ENCODE measurements around the gene LMO2. TPM values are rescaled to one million over a fixed set of nuclear protein-coding genes. Genes with fewer than 3 reads are reported as not detected.
"Not testable (repeated sequence)": the region's sequence is repeated elsewhere in the genome, so short reads cannot be mapped to it uniquely, and the experiment has no call there.

LMO2 gene
- total RNA-seq, 2 experiments from 2014 or later = not detected

DNA sequence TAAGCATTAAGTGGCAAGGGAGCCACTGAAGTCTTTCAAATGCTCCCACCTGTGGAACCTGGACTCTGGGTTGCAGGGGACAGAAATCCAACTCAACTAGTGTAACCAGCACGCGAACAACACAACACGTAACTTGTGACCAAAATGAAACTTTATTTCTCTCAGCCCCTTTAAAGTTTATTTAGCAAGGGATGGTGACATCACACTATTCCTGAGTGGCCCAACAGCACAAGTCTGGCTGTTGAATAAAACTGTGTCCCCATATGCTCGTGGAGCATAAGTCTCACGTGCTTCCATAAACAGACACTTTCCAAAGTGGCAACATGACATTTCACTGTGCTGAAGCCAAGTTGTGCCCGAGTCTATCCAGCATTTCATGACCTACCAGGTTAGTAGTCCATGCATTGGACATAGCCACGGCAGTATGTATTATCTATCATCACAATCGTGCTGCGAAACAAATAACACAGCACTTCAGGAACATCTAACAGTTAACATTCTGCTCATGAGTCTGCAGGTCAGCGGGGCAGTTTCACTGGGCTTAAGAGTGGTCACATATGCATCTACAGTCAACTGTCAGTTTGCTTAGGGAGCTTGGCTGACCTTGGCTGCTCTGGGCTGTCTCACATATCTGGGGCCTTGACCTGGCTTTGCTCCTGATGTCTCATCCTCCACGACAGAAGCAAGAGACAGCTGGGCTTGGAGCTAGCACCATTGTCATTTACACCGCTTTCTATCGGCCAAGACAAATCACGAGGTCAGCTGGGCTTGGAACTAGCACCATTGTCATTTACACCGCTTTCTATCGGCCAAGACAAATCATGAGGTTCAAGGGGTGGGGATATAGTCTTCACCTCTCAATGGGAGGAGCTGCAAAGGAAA lies 35.0 kb upstream of the LMO2 start:
- Mint-ChIP-seq H3K9me3 (peaks cover 6% of the 10 kb centered on the region), H3K27ac (no peak overlapping the region), H3K27me3 (peaks cover 18% of the 10 kb centered on the region), H3K36me3 (ENCODE audit: low read depth) (no peaks in the 10 kb centered on the region), H3K4me3 (no peak overlapping the region), H3K4me1 (no peaks in the 10 kb centered on the region)
- CTCF ChIA-PET = no interaction called here
- no peak for DNase-seq
- POLR2A ChIA-PET = no interaction called here

- H3K36me3 Mint-ChIP-seq (ENCODE audit: low read depth) = no peaks in the 10 kb centered on the region
- CTCF ChIA-PET = interaction anchor here (0.8 to 1.3 kb wide), 2 partner anchors 9 to 20 kb away, joined by 3 to 6 read pairs; no protein-coding TSS in a partner anchor
- POLR2A ChIA-PET = no interaction called here
- no peaks in the 10 kb centered on the region for H3K9me3 Mint-ChIP-seq
- no peak for DNase-seq
- H3K27me3 Mint-ChIP-seq = peaks cover 21% of the 10 kb centered on the region
- no peak overlapping the region for H3K4me3 Mint-ChIP-seq
- no peaks in the 10 kb centered on the region for H3K4me1 Mint-ChIP-seq
- no peak overlapping the region for H3K27ac Mint-ChIP-seq
Measured at GRCh38 chr11:33924341-33924740, 32.5 kb upstream of the LMO2 start.

DNA sequence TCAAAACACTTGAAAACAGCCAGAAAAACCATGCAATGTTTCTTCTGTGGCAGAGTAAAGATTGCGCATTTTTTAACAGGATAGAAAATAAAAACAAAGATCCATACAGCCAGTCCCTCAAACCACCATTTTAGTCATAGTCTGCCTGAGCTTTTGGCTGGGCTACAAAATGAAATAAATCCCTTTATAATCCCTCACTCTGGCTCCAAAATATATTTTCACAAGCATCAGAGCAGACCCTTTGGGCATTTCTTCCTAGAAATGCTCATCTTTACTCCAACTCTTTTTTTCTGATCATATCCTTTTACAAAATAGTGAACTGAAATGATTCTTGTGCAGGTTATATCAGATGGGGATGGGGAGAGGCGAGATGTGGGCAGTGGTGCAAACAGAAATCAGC lies 31.8 kb upstream of the LMO2 start:
- H3K36me3 Mint-ChIP-seq (ENCODE audit: low read depth) = no peaks in the 10 kb centered on the region
- no peaks in the 10 kb centered on the region for H3K4me1 Mint-ChIP-seq
- H3K4me3 Mint-ChIP-seq = no peak overlapping the region
- no peaks in the 10 kb centered on the region for H3K9me3 Mint-ChIP-seq
- peaks cover 21% of the 10 kb centered on the region for H3K27me3 Mint-ChIP-seq
- ChIA-PET POLR2A (no interaction called here), CTCF (interaction anchor here (0.9 to 1.3 kb wide), 2 partner anchors 20 to 74 kb away, joined by 3 to 6 read pairs; no protein-coding TSS in a partner anchor)
- DNase-seq = no peak
- H3K27ac Mint-ChIP-seq = no peak overlapping the region

GRCh38 chr11:33920838-33921613 lies 29.1 kb upstream of the LMO2 start:
- Mint-ChIP-seq H3K27ac (no peak overlapping the region), H3K4me3 (no peak overlapping the region), H3K27me3 (peaks cover 26% of the 10 kb centered on the region), H3K4me1 (no peaks in the 10 kb centered on the region), H3K36me3 (ENCODE audit: low read depth) (no peaks in the 10 kb centered on the region), H3K9me3 (no peaks in the 10 kb centered on the region)
- no peak for DNase-seq
- ChIA-PET POLR2A (no interaction called here), CTCF (no interaction called here)

DNA sequence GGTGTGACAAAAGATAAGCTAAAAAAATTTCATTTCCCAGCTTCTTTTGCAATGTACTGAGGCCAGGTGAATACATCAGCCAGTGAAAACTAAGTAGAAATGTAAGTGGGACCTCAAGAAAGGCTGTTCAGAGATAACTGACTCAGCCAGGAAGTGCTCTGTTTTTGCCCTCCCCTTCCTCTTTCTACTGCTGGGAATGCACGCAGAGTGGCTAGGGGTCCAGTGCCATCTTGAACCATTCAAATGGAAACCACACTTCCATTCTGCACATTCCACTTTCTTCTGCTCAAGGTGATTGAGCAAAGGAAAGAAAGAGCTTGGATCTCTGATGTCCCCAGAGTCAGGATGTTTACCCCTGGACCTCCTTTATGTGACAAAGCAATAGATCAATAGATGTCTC lies 27.8 kb upstream of the LMO2 start:
- Mint-ChIP-seq H3K4me3 (no peak overlapping the region), H3K4me1 (no peaks in the 10 kb centered on the region), H3K27me3 (peaks cover 31% of the 10 kb centered on the region), H3K27ac (no peak overlapping the region), H3K36me3 (ENCODE audit: low read depth) (no peaks in the 10 kb centered on the region), H3K9me3 (no peaks in the 10 kb centered on the region)
- POLR2A ChIA-PET = interaction anchor here (0.6 kb wide), 1 partner anchor 50 kb away, joined by 3 read pairs; no protein-coding TSS in a partner anchor
- CTCF ChIA-PET = interaction anchor here (0.6 kb wide), 2 partner anchors 85 to 259 kb away, joined by 3 read pairs; no protein-coding TSS in a partner anchor
- no peak for DNase-seq

GRCh38 chr11:33917402-33917801 lies 25.5 kb upstream of the LMO2 start:
- H3K36me3 Mint-ChIP-seq (ENCODE audit: low read depth); H3K4me3 Mint-ChIP-seq; H3K9me3 Mint-ChIP-seq; H3K4me1 Mint-ChIP-seq; POLR2A ChIA-PET; DNase-seq; CTCF ChIA-PET; H3K27ac Mint-ChIP-seq: not testable (repeated sequence)
- H3K27me3 Mint-ChIP-seq = peaks cover 23% of the 10 kb centered on the region

DNA sequence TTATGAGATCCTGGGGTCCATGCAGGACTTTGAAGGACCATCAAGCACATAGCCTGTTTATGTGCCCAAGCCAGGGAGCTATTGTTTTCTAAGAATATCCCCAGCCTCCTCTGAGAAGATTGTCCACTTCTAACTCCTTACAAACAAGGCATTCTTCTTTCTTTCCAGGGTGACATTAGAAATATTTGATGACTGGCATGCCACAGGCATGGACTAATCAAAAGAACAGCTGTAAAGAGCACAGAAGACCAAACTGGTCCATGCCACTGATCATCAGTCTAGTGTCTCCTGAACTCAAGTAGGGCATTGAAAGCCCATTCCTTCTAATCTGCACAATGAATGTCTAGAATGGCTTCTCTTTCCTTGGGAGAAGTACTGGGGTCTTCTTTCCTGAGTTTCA lies 24.9 kb upstream of the LMO2 start:
- POLR2A ChIA-PET = no interaction called here
- Mint-ChIP-seq H3K27ac (no peak overlapping the region), H3K4me1 (no peaks in the 10 kb centered on the region), H3K27me3 (peaks cover 19% of the 10 kb centered on the region), H3K36me3 (ENCODE audit: low read depth) (no peaks in the 10 kb centered on the region), H3K9me3 (peaks cover 3% of the 10 kb centered on the region), H3K4me3 (no peak overlapping the region)
- no peak for DNase-seq
- CTCF ChIA-PET = no interaction called here

GRCh38 chr11:33915526-33915925 lies 23.6 kb upstream of the LMO2 start:
- no peak for DNase-seq
- Mint-ChIP-seq H3K4me1 (no peaks in the 10 kb centered on the region), H3K27ac (no peak overlapping the region), H3K4me3 (no peak overlapping the region), H3K27me3 (peaks cover 15% of the 10 kb centered on the region), H3K9me3 (peaks cover 3% of the 10 kb centered on the region), H3K36me3 (ENCODE audit: low read depth) (no peaks in the 10 kb centered on the region)
- POLR2A ChIA-PET = no interaction called here
- CTCF ChIA-PET = interaction anchor here (0.7 to 1.0 kb wide), 2 partner anchors 9 to 10 kb away, joined by 3 to 4 read pairs; no protein-coding TSS in a partner anchor

DNA sequence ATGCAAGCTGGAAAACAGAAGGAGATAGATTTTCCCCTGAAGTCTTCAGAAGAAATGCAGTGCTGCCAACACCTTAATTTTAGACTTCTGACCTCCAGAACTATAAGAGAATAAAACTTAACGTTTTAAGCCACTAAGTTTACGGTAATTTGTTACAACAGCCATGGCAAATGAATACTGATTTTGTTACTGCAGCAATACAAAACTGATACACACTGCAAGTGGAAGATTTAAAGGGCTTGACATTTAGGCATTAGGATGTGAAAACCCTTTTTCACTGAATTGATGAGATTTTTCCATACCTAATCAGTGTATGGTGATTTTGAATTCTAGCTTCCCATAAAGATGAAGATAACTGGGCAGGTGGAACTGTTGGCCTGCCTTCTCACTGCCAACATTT lies 22.1 kb upstream of the LMO2 start:
- Mint-ChIP-seq H3K27me3 (peaks cover 28% of the 10 kb centered on the region), H3K36me3 (ENCODE audit: low read depth) (no peaks in the 10 kb centered on the region), H3K4me1 (no peaks in the 10 kb centered on the region), H3K27ac (no peak overlapping the region), H3K4me3 (no peak overlapping the region), H3K9me3 (peaks cover 3% of the 10 kb centered on the region)
- ChIA-PET CTCF (no interaction called here), POLR2A (no interaction called here)
- DNase-seq = no peak

- Mint-ChIP-seq H3K27me3 (peaks cover 30% of the 10 kb centered on the region), H3K36me3 (ENCODE audit: low read depth) (no peaks in the 10 kb centered on the region), H3K9me3 (peaks cover 3% of the 10 kb centered on the region), H3K4me1 (no peaks in the 10 kb centered on the region), H3K4me3 (no peak overlapping the region), H3K27ac (no peak overlapping the region)
- DNase-seq = no peak
- ChIA-PET POLR2A (no interaction called here), CTCF (interaction anchor here (0.6 to 0.7 kb wide), 2 partner anchors 57 to 391 kb away, joined by 4 to 5 read pairs; no protein-coding TSS in a partner anchor)
Measured at GRCh38 chr11:33912405-33913361, 20.8 kb upstream of the LMO2 start.

DNA sequence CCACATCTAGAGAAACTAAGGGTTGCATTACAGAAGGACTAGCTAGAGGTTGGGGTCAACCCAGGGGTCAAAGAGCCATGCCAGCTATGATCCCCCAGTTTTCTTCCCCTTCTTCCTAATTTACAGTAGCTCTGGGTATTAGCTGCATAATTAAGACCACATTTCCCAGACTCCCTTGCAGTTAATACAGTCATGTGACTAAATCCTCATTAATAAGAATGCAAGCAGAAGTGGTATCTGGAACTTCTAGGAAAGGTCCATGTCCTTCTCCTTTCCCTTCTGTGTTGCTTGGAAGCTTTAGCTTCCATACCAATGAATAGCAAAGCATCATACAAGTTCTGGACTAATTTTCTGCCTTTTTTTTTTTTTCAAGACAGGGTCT lies 19.1 kb upstream of the LMO2 start:
- ChIA-PET POLR2A (no interaction called here), CTCF (interaction anchor here (0.7 to 1.0 kb wide), 2 partner anchors 77 to 275 kb away, joined by 3 to 4 read pairs; no protein-coding TSS in a partner anchor)
- H3K9me3 Mint-ChIP-seq = peaks cover 3% of the 10 kb centered on the region
- H3K36me3 Mint-ChIP-seq (ENCODE audit: low read depth) = no peaks in the 10 kb centered on the region
- no peak for DNase-seq
- peaks cover 2% of the 10 kb centered on the region for H3K4me1 Mint-ChIP-seq
- no peak overlapping the region for H3K27ac Mint-ChIP-seq
- no peak overlapping the region for H3K4me3 Mint-ChIP-seq
- H3K27me3 Mint-ChIP-seq = peaks cover 34% of the 10 kb centered on the region

DNA sequence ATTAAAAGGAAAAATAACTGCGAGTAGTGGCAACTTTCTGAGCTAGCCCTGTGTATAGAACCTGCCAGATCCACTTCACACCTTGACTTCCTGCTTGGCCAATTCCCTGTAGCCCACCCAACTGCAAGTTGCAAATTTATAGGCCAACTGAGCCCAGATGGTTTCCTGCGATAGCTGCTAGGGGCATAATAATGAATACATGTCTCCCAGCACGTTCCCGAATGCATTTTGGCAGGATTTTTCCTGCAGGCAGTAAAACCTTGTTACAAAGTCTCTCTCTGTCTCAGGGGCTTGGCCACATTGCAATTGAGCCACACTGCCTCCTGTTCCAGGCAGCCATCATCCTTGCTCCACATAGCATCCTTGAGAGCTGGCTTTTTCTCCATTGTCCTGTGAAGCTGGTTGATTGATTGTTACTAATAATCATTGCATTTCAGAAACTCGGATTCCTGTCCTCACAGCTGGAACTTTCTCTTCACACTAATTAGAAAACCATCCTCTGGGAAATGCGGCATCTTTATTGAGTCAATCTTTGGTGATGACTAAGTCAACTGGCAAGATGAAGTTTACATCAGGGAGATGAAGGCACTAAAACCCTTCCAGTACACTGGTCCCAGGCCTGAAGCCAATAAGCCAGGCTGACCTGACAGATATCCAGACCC lies 18.6 kb upstream of the LMO2 start:
- Mint-ChIP-seq H3K27ac (no peak overlapping the region), H3K36me3 (ENCODE audit: low read depth) (no peaks in the 10 kb centered on the region), H3K4me1 (peaks cover 2% of the 10 kb centered on the region), H3K27me3 (peaks cover 31% of the 10 kb centered on the region), H3K4me3 (no peak overlapping the region), H3K9me3 (peaks cover 3% of the 10 kb centered on the region)
- no peak for DNase-seq
- ChIA-PET POLR2A (no interaction called here), CTCF (interaction anchor here (0.7 to 1.0 kb wide), 2 partner anchors 77 to 274 kb away, joined by 3 to 4 read pairs; no protein-coding TSS in a partner anchor)

Measured in activated CD4-positive, alpha-beta T cell treated with anti-CD3 and anti-CD28 coated beads, Interleukin-2, amount 10 ng/mL, durations not matched to agents 7 days and 5 days (primary cell).